Activated T-helper 1 cell treated with Interleukin-2 at 50 U/mL for 16 hours (primary cell): ENCODE data around the gene AJAP1.

ENCODE experiments used
- DNase-seq: peaks from one replicate; pipeline ENCODE4 v3.0.0-alpha.2; 2020; ENCODE audit warnings: low read depth

AJAP1 gene

GRCh38 chr1:4682607-4683220 is 28.3 kb downstream of the AJAP1 start:
- DNase-seq, result no peak

DNA sequence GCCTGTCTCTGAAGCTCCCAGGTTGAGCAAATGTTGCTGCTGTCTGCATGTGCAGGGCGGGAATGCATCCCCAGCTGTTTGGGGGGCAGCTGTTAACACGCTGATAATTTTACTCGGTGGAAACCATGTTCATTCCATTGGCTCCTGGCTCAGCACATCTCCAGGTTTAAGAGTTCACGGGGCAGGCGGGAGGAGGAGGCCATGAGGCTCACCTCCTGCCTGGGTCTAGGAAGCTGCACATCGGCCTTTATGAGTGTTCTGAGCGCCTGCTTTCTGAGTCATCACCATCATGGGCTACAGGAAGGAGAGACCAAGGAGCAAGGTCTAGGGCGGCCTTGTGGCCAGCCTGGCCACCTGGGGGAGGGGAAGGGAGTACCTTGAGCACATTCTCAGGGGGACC is 29.7 kb downstream of the AJAP1 start:
- DNase-seq, result no peak

GRCh38 chr1:4684864-4685522 is 30.6 kb downstream of the AJAP1 start:
- no peak for DNase-seq

DNA sequence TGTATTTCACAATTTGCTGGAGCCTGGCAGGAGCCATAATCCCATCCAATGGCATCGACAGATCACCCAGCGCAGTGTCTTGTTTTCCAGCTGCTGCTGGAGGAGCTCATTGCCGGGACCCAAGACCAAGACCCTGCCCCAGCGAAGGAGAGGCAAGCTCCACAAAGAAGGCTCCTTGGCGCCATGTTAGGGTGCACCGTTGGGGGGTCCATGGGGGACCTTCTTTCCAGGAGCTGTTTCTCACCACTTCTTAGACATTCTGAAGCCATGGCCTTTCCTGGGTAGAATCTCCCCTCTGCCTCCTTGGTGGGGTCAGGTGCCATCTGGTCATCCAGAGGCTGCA is 31.1 kb downstream of the AJAP1 start:
- no peak for DNase-seq

GRCh38 chr1:4687943-4688342 is 33.5 kb downstream of the AJAP1 start:
- no peak for DNase-seq

DNA sequence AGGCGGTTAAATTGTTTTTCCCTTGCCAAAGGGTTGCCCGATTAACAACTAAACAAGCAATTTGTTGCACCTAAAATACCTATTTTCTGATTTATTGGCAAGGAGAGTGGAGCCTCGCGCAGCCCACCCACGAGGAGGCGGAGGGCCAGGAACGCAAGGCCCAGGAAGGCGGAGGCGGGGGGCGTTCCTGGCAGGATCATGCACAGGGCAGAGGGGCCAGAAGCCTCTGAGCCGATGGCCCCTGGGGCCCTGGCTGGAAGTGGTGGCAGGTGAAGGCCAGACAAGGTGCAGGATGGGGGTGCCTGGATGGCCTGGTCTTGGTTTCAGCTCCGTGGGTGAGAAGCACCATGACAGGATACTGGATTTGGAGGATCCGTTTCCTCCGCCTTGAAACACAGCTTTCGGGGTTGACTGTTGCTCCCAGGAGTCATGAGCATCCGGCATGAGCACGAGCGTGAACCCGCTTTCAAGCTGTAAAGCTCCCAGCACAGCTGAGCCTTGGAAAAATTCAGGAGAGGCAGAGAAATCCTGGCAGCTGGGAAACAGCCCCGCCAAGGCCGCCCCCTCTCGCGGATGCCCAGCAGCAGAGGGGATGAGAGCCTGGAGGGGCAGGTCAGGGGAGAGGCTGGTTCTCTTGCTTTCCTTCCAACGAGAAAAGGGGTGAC is 35.0 kb downstream of the AJAP1 start:
- no peak for DNase-seq

GRCh38 chr1:4689941-4690635 is 35.7 kb downstream of the AJAP1 start:
- DNase-seq, result no peak

- DNase-seq, result no peak
These were observed 36.7 kb downstream of the AJAP1 start for GRCh38 chr1:4690951-4691675.

- DNase-seq, result no peak
These were observed 37.5 kb downstream of the AJAP1 start for GRCh38 chr1:4691766-4692405.

DNA sequence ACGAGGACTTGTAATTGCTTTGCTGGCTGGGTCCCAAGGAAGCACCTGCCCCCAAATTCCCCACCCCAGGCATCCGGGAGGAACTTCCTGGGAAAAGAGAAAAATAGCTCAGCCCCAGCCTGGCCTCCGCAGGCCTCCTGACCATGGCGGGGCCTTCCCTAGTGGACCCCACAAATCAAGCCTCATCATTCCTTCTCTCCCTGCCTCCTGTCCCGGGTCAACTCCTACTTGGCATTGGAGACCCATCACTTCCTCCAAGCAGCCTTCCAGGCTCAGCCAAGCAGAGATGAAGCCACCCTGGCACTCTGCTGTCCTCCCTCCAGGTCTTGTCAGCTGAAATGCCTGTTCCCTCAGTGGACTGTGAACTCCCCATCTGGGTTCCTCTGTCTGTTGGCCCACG is 38.0 kb downstream of the AJAP1 start:
- DNase-seq, result no peak

GRCh38 chr1:4693331-4693730 is 38.9 kb downstream of the AJAP1 start:
- DNase-seq, result no peak

DNA sequence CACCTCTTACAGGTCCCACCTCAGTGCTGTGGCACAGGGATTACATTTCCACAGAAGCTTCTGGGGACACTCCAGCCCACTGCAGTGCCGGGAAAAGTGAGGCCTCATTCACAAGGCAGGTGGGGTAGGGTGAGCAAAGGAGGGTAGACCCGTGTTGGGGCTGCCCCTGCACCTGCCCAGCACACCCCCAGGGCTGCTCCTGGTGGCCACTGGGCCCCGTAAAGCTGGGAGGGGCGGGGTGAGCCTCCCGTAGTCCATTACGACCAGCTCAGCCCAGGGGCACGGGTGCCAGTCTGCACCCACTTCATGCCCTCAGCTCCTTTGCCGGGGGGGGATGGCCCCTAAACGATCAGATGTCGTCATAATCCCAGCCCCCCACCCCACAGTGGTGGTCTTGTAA is 39.5 kb downstream of the AJAP1 start:
- no peak for DNase-seq

DNA sequence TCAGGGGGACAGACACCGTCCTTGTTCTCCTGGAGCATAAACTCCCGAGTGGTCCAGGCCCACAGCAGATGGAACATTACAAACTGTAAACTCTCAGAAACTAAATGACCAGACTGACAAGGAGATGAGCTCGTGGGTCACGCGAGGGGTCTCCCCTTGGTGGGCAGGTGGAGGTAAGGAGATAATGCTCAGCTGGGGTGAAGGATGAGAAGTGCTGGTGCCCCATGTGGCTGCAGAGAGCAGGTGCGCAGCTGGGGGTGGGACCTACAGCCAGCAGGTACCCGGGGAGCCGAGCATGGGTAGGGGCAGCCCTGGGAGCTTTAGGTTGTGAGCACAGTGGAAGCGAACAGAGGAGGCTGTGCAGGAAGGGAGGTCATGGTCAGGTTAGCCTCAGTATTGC is 40.1 kb downstream of the AJAP1 start:
- DNase-seq, result no peak

- DNase-seq, result no peak
These were observed 40.8 kb downstream of the AJAP1 start for GRCh38 chr1:4695241-4695640.

DNA sequence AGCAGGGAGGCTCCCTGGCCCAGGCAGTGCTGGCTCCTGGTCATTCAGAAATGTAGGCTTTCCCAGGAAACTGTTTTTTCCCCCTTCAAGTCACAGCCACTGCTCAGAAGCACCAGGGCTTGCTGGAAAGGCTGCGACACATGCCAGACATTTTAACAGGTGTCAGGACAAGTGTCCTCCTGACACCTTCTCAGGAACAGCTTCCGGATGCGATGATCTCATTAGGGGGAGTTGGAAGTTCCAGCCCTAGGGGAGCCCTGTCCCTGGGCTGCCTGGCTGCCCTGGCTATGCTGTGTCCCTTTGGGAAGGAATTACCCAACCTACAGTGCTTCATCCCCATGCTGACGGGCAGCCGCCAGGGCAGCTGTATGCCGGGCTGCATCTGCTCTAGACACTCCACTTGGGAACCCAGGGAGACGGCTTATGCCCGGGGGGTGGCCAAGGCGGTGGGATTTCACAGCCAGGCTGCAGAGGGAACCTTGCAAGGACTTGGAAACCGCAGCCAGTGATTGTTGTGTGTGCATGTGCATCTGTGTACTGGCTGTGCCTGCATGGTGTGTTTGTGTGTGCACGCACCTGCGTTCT is 41.8 kb downstream of the AJAP1 start:
- no peak for DNase-seq

GRCh38 chr1:4696753-4697152 is 42.3 kb downstream of the AJAP1 start:
- no peak for DNase-seq

DNA sequence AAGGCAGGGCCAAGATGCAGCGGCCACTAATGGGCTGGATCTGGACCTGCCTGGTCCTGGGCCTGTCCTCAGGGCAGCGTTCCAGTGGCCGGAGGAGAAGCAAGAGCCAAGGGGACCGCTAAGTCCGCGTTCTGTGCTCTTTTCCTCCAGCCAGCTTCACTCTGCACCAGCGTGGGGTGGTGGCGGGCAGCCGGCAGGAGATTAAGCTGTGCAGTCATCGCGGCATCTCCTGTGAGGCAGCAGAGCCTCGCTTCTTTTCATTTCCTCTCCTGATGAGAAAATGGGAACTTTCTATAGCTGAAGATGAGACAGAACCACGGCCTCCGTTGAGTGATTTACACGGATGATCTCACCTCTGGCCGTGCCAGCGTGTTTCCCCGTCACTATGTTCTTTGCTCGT is 43.4 kb downstream of the AJAP1 start:
- DNase-seq, result no peak

DNA sequence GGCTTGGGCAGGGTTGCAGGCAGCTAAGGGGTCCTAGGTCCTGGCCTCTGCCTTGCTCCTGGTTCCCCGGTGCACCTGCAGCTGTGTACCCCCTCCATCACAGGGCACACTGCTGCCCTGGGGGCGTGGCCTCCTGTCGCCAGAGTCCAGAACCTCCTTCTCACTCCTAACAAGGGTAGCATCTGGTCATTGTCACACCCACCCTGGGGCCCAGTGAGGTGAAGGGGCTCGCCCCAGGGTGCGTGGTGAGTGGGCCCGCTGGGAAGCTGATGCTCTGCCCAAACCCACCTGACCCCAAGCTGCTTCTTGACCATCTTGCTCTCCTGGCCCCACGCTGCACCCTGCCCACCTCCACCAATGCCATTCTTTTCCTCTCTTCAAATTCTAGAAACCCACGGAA is 44.5 kb downstream of the AJAP1 start:
- no peak for DNase-seq

- DNase-seq, result no peak
These were observed 45.2 kb downstream of the AJAP1 start for GRCh38 chr1:4699376-4700301.

GRCh38 chr1:4700801-4701200 is 46.4 kb downstream of the AJAP1 start:
- no peak for DNase-seq

DNA sequence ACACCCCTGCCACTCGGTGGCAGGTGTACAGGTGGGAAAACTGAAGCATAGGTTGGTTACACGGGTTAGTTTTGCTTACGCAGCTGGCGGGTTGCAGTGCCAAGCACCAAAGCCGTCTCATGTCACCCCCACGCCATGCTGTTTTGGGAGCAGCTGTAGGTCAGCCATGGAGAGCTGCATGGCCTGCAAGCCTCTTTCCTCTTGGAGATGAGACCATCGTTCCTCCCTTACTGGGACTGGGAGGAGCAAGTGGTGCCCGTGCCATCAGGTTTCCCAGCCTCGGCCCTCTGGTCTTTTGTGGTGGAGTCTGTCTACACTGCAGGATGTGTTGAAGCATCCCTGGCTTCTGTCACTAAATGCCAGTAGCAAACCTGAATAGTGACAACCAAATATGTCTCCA is 46.9 kb downstream of the AJAP1 start:
- no peak for DNase-seq
